K562 (cell line): ENCODE measurements around the gene CATSPER3. TPM values are rescaled to one million over a fixed set of nuclear protein-coding genes. Genes with fewer than 3 reads are reported as not detected.

ENCODE experiments used
- ATAC-seq: fragments of 200-7000 bp; cut with Tn5 transposase; 3 replicates; pipeline ENCODE4 v1.9.1; 2020; ENCODE audit warnings: moderate library complexity
- BruUV-seq: library from RNA; stranded (reverse); fragments of 400-500 nt; replicated peaks from 2 replicates; lab custom pipeline; 2021; lab: Mats Ljungman, UMichigan
- CTCF ChIA-PET: fragments of 300-600 bp; formaldehyde crosslinking; extraction: SDS; loops from one replicate; lab custom pipeline; 2021; ENCODE audit warnings: low intra/inter-chr PET ratio; lab: Yijun Ruan, JAX
- POLR2A ChIA-PET: fragments of 300-600, 350-650 bp; sonication (Branson Sonifier 250); formaldehyde crosslinking; extraction: SDS; loops from one replicate; lab custom pipeline; 2021; ENCODE audit warnings: antibody characterized with exemption, inconsistent platforms; lab: Yijun Ruan, JAX
- DNase-seq, 4 experiments: peaks; one replicate each; pipeline versions ENCODE4 v3.0.0 to v3.0.0-alpha.2; 2011 to 2018; ENCODE audit warnings: low spot score in 3 of 4, mixed read lengths in 3 of 4; ENCODE audit errors: extremely low read depth in 1 of 4
- FAIRE-seq: peaks from 2 replicates; lab custom pipeline; 2011; peaks lifted over from hg19 to GRCh38; lab: Jason Lieb, UNC
- H2AFZ ChIP-seq: 2 replicates; pipeline ENCODE4 v1.6.0; 2011; ENCODE audit warnings: low read depth, low read length, control low read depth, inconsistent platforms
- H3K27ac ChIP-seq: fragments of 200-600 bp; 3 replicates; pipeline ENCODE4 v1.8.0; 2011; ENCODE audit warnings: low read depth, mild to moderate bottlenecking, control low read depth, inconsistent platforms, low read length, moderate library complexity, mixed read lengths; ENCODE audit errors: extremely low read depth
- H3K27me3 ChIP-seq, 2 experiments: fragments of 300-600 bp in 1 of 2; 2 replicates in 1 of 2; 3 replicates in 1 of 2; pipeline versions ENCODE4 v1.6.0 to v1.8.0; 2011; ENCODE audit warnings: inconsistent platforms in 2 of 2, low read length in 2 of 2, mild to moderate bottlenecking in 1 of 2, mixed read lengths in 1 of 2, moderate library complexity in 1 of 2; ENCODE audit not compliant: control insufficient read depth in 2 of 2, insufficient read depth in 2 of 2
- H3K36me3 ChIP-seq: fragments of 300-600 bp; 3 replicates; pipeline ENCODE4 v1.8.0; 2011; ENCODE audit warnings: mild to moderate bottlenecking, low read length, inconsistent platforms; ENCODE audit not compliant: control insufficient read depth, insufficient read depth
- H3K4me1 ChIP-seq, 2 experiments: fragments of 200-600 bp in 1 of 2; replicated peaks in 1 of 2; 2 replicates in 1 of 2; 3 replicates in 1 of 2; pipeline versions ENCODE4 v1.5.1 to v1.8.0; 2011; ENCODE audit warnings: inconsistent platforms in 2 of 2, low read length in 2 of 2, mild to moderate bottlenecking in 1 of 2, mixed read lengths in 1 of 2, moderate library complexity in 1 of 2; ENCODE audit not compliant: control insufficient read depth in 2 of 2, insufficient read depth in 2 of 2
- H3K4me2 ChIP-seq: 2 replicates; pipeline ENCODE4 v1.6.1; 2011; ENCODE audit warnings: low read length, control low read depth, inconsistent platforms, mixed read lengths; ENCODE audit not compliant: insufficient read depth
- H3K4me3 ChIP-seq: fragments of 200-600 bp; sonication (generic), shearing (Covaris generic); 2 replicates; pipeline ENCODE4 v1.5.1; 2016; ENCODE audit warnings: control low read depth, inconsistent platforms
- H3K79me2 ChIP-seq: fragments of 200-600 bp; 3 replicates; pipeline ENCODE4 v1.8.0; 2011; ENCODE audit warnings: low read length, inconsistent platforms; ENCODE audit not compliant: control insufficient read depth, insufficient read depth
- H3K9ac ChIP-seq, 2 experiments: 2 replicates each; pipeline versions ENCODE4 v1.6.0 to v1.6.1; 2011; ENCODE audit warnings: low read depth in 2 of 2, low read length in 2 of 2, control low read depth in 1 of 2, inconsistent platforms in 1 of 2, mild to moderate bottlenecking in 1 of 2, mixed read lengths in 1 of 2; ENCODE audit not compliant: insufficient read depth in 1 of 2
- H3K9me1 ChIP-seq: one replicate; pipeline ENCODE4 v1.6.0; 2011; ENCODE audit warnings: inconsistent platforms, mild to moderate bottlenecking, low read length, moderate library complexity; ENCODE audit not compliant: control insufficient read depth, insufficient read depth
- H3K9me3 ChIP-seq: replicated peaks from 2 replicates; pipeline ENCODE4 v1.5.1; 2011; ENCODE audit warnings: low read depth, low read length, inconsistent platforms; ENCODE audit not compliant: control insufficient read depth, insufficient read depth
- H4K20me1 ChIP-seq: replicated peaks from 2 replicates; pipeline ENCODE4 v1.6.1; 2011; ENCODE audit warnings: low read length, inconsistent platforms, mixed read lengths; ENCODE audit not compliant: control insufficient read depth, insufficient read depth
- CREB5 ChIP-seq: fragments of 250-450 bp; sonication (Bioruptor Pico); IDR thresholded peaks from 2 replicates; pipeline ENCODE4 v1.5.0; 2020; ENCODE audit warnings: mild to moderate bottlenecking
- DEAF1 ChIP-seq: fragments of 450-650 bp; formaldehyde crosslinking; IDR thresholded peaks from 2 replicates; pipeline ENCODE4 v1.4.0; 2020; ENCODE audit warnings: mild to moderate bottlenecking, moderate library complexity
- PYGO2 ChIP-seq: fragments of 450-650 bp; IDR thresholded peaks from 2 replicates; pipeline ENCODE4 v1.6.1; 2016; ENCODE audit warnings: mild to moderate bottlenecking, missing genetic modification characterization, moderate library complexity, missing compliant biosample characterization
- TFAM ChIP-seq: fragments of 250-450 bp; sonication (Bioruptor Pico); conservative IDR thresholded peaks from 2 replicates; pipeline ENCODE4 v1.5.0; 2021; ENCODE audit warnings: mild to moderate bottlenecking, moderate library complexity
- ZSCAN32 ChIP-seq: fragments of 450-650 bp; formaldehyde crosslinking; IDR thresholded peaks from 2 replicates; pipeline ENCODE4 v1.4.0; 2020; ENCODE audit warnings: mild to moderate bottlenecking, moderate library complexity
- WGBS: fragments of 100-300 bp; shearing (Covaris generic); methylation state at CpG from one replicate; pipeline ENCODE4 v1.1.6; 2016; ENCODE audit warnings: low coverage, mixed read lengths; ENCODE audit not compliant: insufficient coverage; ENCODE audit errors: missing lambda C conversion rate; 5-methylcytosine and 5-hydroxymethylcytosine counted together
- in situ Hi-C: fragments of 300-500 bp; cut with MboI; formaldehyde crosslinking; loops from 4 replicates; pipeline ENCODE4 v1.15.0; 2018; ENCODE audit warnings: inconsistent platforms, mixed read lengths
- intact Hi-C: fragments of 100-400 bp; cut with micrococcal nuclease; formaldehyde crosslinking; loops from 2 replicates; pipeline ENCODE4 v1.14.2; 2022
- polyA plus RNA-seq, 8 experiments: library from polyadenylated mRNA; depleted of rRNA in 4 of 8; stranded (reverse) in 5 of 8; unstranded in 3 of 8; fragments of >200 nt; fragmentation: Nextera tagmentation in 2 of 8; fragmentation: Illumina TruSeq in 1 of 8; extraction: Ambion mirVana in 2 of 8; extraction: Trizol in 1 of 8; gene quantifications; 2 replicates each; pipeline versions ENCODE4 v1.2.1 to v1.2.3, GENCODE V29; 2011 to 2014; ENCODE audit warnings: inconsistent platforms in 1 of 8, missing spikeins in 1 of 8
- total RNA-seq, 7 experiments: library from RNA; depleted of rRNA in 6 of 7; stranded (reverse); fragments of >200 nt in 6 of 7; fragmentation: Illumina TruSeq in 2 of 7; extraction: Trizol in 2 of 7; gene quantifications; 2 replicates each; pipeline versions ENCODE4 v1.2.1 to v1.2.3, GENCODE V29; 2011 to 2021; ENCODE audit warnings: low replicate concordance in 1 of 7

CATSPER3 gene
- total and polyA plus RNA-seq, 9 of the 15 experiments (the other 6 are each of a cell fraction or from before 2014, with no cell fraction given), result 0.14 to 1.5 (median 0.49) TPM

- no peak for FAIRE-seq
- no TSS peak for BruUV-seq
Observed at GRCh38 chr5:135041726-135042125, 74.0 kb downstream of the CATSPER3 start.

More at GRCh38 chr5:135041726-135042125, 74.0 kb downstream of the CATSPER3 start:
- Histone ChIP-seq H2AFZ (no peak overlapping the region), H3K79me2 (no peaks in the 10 kb centered on the region), H3K4me3 (no peak overlapping the region), H3K4me2 (no peak overlapping the region), H3K36me3 (no peaks in the 10 kb centered on the region), H3K9me3 (no peaks in the 10 kb centered on the region), H3K9ac (no peak overlapping the region), H3K9me1 (no peaks in the 10 kb centered on the region), H4K20me1 (no peaks in the 10 kb centered on the region), H3K27ac (no peak overlapping the region), H3K4me1 (peaks cover 1 to 10% of the 10 kb centered on the region in 2 experiments; a peak in 4 of 5 replicates), H3K27me3 (no peaks in the 10 kb centered on the region)
- TF ChIP-seq DEAF1 (CRISPR knock-in tag) (no peak), PYGO2 (no peak), TFAM (CRISPR knock-in tag) (no peak), ZSCAN32 (no peak), CREB5 (CRISPR knock-in tag) (no peak)
- WGBS, result 28% methylated on average over 3 of the region's 3 CpGs
- no peak for DNase-seq
- in situ Hi-C loops, result no loop called here
- POLR2A ChIA-PET, result interaction anchor here (0.7 to 1.2 kb wide), 2 partner anchors 9 to 80 kb away, joined by 3 to 4 read pairs; no protein-coding TSS in a partner anchor
- CTCF ChIA-PET, result no interaction called here
- intact Hi-C loops, result no loop called here
- ATAC-seq, result no peak
